NCI-H526 treated with DMSO at 0.1 percent for 48 hours (cell line): ENCODE results near the gene VTN.
A peak's percentile ranks its signal among the peaks of the same experiment; 100 is the strongest.
"Not testable (repeated sequence)": the region's sequence is repeated elsewhere in the genome, so short reads cannot be mapped to it uniquely, and the experiment has no call there.

Experiments
- DNase-seq: peaks from one replicate; lab custom pipeline; 2025; lab: John Stamatoyannopoulos, UW

Gene VTN

GRCh38 chr17:28342313-28342712, 27.8 kb downstream of the VTN start:
- no peak for DNase-seq

- DNase-seq: no peak
These were observed 28.6 kb downstream of the VTN start for GRCh38 chr17:28341516-28341915.

- no peak for DNase-seq
These were observed 29.7 kb downstream of the VTN start for GRCh38 chr17:28340374-28340773.

GRCh38 chr17:28339431-28339830, 30.7 kb downstream of the VTN start:
- DNase-seq: no peak

- DNase-seq: not testable (repeated sequence)
These were observed 31.3 kb downstream of the VTN start for GRCh38 chr17:28338769-28339212.

- no peak for DNase-seq
These were observed 31.9 kb downstream of the VTN start for GRCh38 chr17:28338056-28338768.

GRCh38 chr17:28335959-28336871, 33.9 kb downstream of the VTN start:
- peak; percentile 46 for DNase-seq

- DNase-seq: peak; percentile 100
These were observed 34.7 kb downstream of the VTN start, which contains the start of the genes IFT20 and TNFAIP1 for GRCh38 chr17:28335201-28335958. Gene IFT20, minus strand, starts transcription at chr17:28335472. Its CDS starts 3,487 bp downstream, at chr17:28331985. Gene TNFAIP1, plus strand, starts transcription at chr17:28335761. Its CDS starts 3,761 bp downstream, at chr17:28339522.

- no peak for DNase-seq
These were observed 35.4 kb downstream of the VTN start for GRCh38 chr17:28334666-28335200.

GRCh38 chr17:28334171-28334570, 35.9 kb downstream of the VTN start:
- no peak for DNase-seq

GRCh38 chr17:28333083-28333746, 36.9 kb downstream of the VTN start:
- DNase-seq: no peak

GRCh38 chr17:28331891-28332420, 38.2 kb downstream of the VTN start:
- no peak for DNase-seq

- DNase-seq: no peak
These were observed 39.4 kb downstream of the VTN start for GRCh38 chr17:28330671-28331070.

GRCh38 chr17:28328325-28328724, 41.8 kb downstream of the VTN start:
- no peak for DNase-seq

- no peak for DNase-seq
These were observed 42.4 kb downstream of the VTN start for GRCh38 chr17:28327709-28328108.

- no peak for DNase-seq
These were observed 43.0 kb downstream of the VTN start for GRCh38 chr17:28327031-28327607.

GRCh38 chr17:28326114-28326513, 44.0 kb downstream of the VTN start:
- DNase-seq: no peak

- no peak for DNase-seq
These were observed 44.9 kb downstream of the VTN start for GRCh38 chr17:28325211-28325610.

- no peak for DNase-seq
These were observed 45.3 kb downstream of the VTN start for GRCh38 chr17:28324781-28325180.

GRCh38 chr17:28324267-28324745, 45.8 kb downstream of the VTN start:
- no peak for DNase-seq
